GM21526 (cell line): ENCODE measurements around the gene PDZD2.
"Not testable (repeated sequence)": the region's sequence is repeated elsewhere in the genome, so short reads cannot be mapped to it uniquely, and the experiment has no call there.

ENCODE experiments used
- ATAC-seq: cut with Tn5 transposase; IDR thresholded peaks from one replicate; pipeline ENCODE4 v1.9.1; 2021; ENCODE audit warnings: moderate library complexity; ENCODE audit not compliant: unreplicated experiment, low FRiP score

PDZD2 gene

GRCh38 chr5:32115985-32116384, 477.1 kb downstream of the PDZD2 start:
- ATAC-seq, result no peak

GRCh38 chr5:32116574-32117313, 477.8 kb downstream of the PDZD2 start:
- no peak for ATAC-seq

DNA sequence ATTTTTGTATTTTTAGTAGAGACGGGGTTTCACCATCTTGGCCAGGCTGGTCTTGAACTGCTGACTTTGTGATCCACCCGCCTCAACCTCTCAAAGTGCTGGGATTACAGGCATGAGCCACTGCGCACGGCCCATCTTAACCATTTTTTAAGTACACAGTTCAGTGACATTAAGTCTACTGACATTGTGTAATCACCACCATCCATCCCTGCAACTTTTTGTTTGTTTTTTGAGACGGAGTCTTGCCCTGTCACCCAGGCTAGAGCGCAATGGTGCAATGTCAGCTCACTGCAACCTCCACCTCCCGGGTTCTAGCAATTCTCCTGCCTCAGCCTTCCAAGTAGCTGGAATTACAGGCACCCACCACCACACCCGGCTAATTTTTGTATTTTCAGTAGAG, 480.0 kb downstream of the PDZD2 start:
- ATAC-seq, result not testable (repeated sequence)

DNA sequence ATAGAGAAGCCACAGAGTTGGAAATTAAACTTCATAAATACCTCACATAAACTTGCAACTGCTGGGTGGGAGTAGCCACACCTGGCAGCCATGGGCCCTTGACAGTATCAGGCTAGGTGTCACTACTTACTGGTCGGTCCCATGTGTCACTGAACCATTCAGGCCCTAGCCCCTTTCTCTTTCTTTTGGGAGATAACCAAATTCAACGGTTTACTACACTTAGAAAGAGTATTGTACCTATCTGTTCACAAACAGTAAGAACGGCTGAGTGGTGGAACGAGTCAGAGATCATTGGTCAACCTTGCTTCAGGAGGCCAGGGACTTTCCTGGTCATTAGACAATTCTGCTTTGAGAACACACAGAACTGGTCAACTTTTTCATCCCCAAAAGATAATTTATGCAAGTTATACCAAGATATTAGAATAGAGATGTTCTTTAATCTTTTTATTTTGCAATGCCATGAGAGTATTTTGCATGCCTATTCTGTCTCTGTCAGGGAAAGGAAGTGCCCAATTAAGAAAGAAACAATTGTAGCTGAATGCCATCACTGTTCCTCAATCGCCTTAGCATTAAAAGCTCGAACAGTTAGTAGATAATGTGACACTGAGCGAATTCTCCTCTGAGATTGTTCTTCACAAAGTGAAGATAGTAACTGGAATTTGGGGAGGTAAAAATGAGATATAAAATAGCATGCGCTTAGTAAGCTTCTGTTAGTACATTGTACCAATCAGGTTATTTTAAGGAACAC, 484.3 kb downstream of the PDZD2 start:
- ATAC-seq, result no peak

- no peak for ATAC-seq
These were observed 485.2 kb downstream of the PDZD2 start for GRCh38 chr5:32123889-32124676.

DNA sequence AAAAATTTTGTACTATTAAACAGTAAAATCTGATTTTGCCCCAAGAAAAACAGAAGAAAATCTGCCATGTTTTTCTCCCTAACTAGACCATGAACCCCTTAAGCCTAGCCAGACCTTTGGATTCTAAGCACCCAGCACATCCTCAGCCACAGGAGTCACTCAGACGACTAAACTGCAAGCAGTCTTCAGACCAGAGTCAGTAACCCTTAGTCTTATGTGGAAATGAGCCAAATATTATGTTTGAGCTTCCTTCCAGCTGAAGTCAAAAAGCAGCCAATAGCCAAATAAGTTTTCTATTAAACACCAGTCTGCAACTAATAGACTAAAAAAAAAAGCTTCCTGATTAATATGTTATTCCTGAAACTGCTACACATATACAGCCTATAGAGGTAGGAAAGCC, 487.8 kb downstream of the PDZD2 start:
- ATAC-seq, result no peak

DNA sequence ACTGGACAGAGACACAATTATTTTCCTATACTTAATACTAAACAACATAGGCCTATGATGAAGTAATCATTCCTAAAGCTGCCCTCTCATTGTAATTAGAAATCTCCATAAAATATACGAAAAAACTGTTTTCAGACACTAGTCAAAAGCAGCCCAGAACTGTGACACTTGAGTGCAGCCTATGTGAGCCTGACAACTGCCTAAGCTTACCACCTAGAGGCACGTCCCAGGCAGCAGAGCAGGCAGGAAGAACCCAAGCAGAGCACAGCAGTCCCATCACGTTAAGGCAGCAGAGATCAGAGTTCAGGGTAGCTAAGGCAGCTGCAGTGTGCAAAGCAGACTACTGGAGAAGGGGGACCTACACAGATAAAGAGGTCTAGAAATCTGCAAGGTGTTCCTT, 488.8 kb downstream of the PDZD2 start:
- ATAC-seq, result no peak

GRCh38 chr5:32129074-32129598, 490.2 kb downstream of the PDZD2 start:
- ATAC-seq, result no peak

GRCh38 chr5:32130865-32131264, 491.9 kb downstream of the PDZD2 start:
- ATAC-seq, result no peak

DNA sequence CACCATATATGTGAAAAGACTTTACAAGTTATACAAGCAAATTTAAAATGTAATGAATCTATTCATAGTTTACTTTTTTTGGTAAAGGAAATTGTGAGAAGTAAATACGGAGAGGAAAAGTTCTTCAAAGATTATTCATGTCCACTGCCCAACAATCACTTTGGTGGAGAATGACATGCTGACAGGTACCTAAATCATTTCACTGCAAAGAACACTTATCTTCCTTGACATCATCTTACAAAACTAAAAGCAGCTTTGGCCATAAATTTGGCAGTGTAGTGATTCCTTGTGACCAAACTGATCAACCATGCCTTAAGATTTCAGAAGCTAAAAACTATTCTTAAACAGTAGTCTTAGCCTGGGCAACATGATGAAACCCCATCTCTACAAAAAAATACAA, 492.7 kb downstream of the PDZD2 start:
- no peak for ATAC-seq

GRCh38 chr5:32132757-32133156, 493.8 kb downstream of the PDZD2 start:
- no peak for ATAC-seq

DNA sequence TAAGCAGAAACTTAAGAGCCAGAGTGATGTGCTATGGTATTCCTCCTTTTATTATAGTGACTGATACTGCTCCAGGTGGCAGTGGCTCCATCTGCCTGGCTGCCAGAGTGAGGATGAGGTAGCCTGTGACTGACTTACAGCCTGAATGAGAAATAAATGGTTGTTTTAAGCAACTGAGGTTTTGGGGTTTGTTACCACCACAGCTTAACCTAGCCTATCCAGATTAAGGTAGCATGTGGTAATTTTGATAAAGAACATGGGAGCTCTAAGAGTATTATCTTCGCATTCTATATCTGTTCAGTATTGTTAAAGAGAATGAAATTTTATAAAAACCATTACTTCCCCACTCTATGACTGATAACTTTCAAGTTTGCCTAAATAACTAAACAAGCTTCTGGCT, 496.2 kb downstream of the PDZD2 start:
- no peak for ATAC-seq

DNA sequence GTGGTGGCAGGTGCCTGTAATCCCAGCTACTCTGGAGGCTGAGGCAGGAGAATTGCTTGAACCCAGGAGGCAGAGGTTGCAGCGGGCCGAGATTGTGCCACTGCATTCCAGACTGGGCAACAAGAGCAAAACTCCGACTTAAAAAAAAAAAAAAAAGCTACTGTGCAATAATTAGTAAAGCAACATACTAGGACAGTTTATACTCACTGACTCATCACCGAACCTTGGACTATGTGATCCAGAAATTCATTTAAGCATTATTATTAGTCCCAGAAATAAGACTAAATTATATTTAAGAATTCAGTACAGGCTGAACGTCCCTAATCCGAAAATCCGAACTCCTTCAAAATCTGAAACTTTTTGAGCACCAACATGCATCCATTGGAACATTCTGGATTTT, 497.4 kb downstream of the PDZD2 start:
- ATAC-seq, result no peak

- ATAC-seq, result no peak
These were observed 500.0 kb downstream of the PDZD2 start for GRCh38 chr5:32138839-32139493.

GRCh38 chr5:32143617-32144377, 504.9 kb downstream of the PDZD2 start:
- no peak for ATAC-seq

DNA sequence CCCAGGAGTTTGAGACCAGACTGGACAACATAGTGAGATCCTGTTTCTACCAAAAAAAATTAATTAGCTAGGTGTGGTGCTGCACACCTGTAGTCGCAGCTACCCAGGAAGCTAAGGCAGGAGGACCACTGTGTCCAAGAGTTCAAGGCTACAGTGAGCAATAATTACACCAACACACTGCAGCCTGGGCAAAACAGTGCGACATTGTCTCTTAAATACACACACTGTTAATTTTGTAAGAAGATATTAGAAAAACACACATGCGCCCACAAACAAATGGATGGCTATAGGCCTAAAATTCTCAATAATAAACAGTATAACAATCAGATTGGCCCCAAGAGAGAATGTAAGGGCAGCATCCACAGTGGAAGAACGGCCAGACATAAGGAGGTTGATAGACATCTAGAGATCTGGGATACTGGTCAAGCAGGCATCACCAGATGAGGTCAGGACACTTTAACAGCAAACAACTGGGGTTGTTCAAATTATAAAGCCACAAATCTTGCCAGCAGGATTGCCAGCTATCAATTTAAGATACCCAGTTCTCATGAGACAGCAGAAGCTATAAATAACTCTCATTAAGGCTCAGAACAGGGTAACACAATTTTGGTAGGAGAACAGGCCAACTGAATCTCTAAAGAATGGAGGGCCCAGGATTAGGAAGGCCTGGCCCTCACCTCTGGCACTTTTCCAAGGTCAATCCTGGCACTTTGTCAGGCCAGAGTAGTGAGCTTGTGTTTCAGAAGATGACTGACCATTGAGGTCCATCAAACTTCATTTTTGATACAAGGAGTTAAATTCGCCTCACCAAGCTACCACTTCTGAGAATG, 505.7 kb downstream of the PDZD2 start:
- ATAC-seq, result no peak

- no peak for ATAC-seq
These were observed 506.4 kb downstream of the PDZD2 start for GRCh38 chr5:32145378-32145777.

GRCh38 chr5:32147236-32147635, 508.3 kb downstream of the PDZD2 start:
- ATAC-seq, result no peak

DNA sequence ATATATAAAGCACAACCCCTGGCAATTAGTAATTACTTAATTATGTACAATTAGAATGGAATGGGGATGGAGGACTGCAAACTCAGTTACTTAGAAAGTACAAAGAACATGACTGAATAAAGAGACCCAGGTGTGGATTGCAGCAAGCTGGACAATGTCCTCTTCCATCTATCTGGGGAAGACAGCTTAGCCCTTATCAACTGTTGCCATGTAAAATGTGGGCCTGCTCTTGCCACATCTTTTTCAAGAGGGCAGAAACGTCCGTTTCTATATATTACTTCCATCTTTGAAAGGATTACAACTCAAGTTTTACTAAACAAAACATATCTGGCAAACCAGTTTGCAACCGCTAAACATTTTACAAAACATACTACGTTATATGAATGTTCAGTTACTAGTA, 509.0 kb downstream of the PDZD2 start:
- no peak for ATAC-seq
